Smooth muscle cell of the pulmonary artery (primary cell): ENCODE measurements around the gene ADAMTS17. TPM values are rescaled to one million over a fixed set of nuclear protein-coding genes. Genes with fewer than 3 reads are reported as not detected.

ENCODE experiments used
- total RNA-seq: library from RNA; depleted of rRNA; stranded (reverse); fragments of >200 nt; gene quantifications from 2 replicates; pipeline ENCODE4 v1.2.3, GENCODE V29; 2014

The ADAMTS17 gene
- 4.8 and 6.6 TPM in 2 replicates for total RNA-seq

GRCh38 chr15:100341750-100342560, at the start of gene ADAMTS17:
ADAMTS17 (minus strand) TSS chr15:100341975; CDS start chr15:100341899, 76 bp downstream.

Other genes starting within 250 kb of the ADAMTS17 start
- gene CERS3, start 187.0 kb upstream of the ADAMTS17 start, total RNA-seq = not detected in 2 replicates